RKO (cell line): ENCODE results near the gene PSMB2.
"Not testable (repeated sequence)": the region's sequence is repeated elsewhere in the genome, so short reads cannot be mapped to it uniquely, and the experiment has no call there.

Source experiments
- DNase-seq: peaks from one replicate; pipeline ENCODE4 v3.0.0-alpha.2; 2016; ENCODE audit warnings: low spot score

Gene PSMB2

DNA sequence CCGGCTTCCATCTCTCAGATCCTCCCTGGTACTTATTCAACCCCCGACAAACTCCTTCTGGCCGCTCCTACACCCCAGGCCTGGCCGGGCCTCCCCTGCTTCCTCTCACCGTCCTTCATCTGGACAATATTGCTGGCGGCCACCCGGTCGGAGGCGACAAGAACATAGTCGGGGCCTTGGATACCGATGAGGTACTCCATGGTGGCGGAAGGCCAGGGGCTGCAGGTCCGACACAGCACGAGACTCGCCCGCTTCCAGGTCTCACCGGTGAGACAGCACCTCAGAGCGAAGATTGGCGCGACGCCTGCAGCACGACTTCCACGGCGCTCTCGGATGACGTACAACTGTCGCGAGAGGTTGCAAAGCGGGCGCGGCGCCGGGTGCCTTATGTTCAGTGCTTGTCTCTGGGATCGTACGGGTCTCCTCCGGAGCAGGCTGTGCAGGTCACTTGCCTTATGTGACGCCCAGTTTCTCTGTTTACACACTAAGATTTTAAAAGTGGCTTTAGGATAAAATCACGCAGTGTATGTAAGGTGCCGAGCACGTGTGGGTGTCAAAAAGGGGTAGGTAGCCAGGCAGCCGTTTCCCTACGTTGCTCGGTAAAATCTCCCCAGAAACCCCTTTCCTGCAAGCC lies at the start of gene PSMB2:
Gene PSMB2, minus strand, starts transcription at position 294 of the 634 bp plus-strand sequence. Its CDS starts 94 bp downstream, at position 200.
- peak; percentile 98 for DNase-seq

DNA sequence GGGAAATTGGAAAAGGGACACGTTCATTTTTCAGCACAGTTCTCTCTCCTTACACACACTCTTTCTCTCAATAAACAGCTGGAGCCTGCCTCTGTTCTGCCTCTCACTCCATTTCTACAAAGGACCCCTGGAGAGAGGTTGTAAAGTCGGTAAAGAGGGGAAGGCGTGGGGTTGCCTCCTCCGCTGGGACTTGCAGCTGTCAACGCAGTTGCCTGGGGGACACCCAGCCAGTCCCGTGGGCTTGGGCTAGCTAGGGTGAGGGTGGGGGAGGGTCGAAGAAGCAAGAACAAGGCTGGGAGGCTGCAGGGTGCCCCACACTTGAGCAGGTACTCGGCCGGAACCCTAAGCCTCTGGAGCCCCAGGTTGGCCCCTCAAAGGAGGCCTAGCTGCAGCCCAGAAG lies 49.8 kb upstream of the PSMB2 start:
- DNase-seq, result no peak

DNA sequence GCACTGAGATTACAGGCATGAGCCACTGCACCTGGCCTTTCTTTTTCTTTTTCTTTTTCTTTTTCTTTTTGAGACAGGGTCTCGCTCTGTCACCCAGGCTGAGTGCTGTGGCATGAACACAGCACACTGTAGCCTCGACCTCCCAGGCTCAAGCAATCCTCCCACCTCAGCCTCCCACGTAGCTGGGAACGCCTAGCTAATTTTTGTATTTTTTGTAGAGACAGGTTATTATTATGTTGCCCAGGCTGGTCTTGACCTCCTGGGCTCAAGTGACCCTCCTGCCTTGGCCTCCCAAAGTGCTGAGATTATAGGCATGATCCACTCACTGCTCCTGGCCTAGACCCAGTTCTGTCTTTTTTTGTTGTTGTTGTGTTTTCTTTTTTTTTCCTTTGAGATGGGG lies 48.8 kb upstream of the PSMB2 start:
- DNase-seq, result not testable (repeated sequence)

DNA sequence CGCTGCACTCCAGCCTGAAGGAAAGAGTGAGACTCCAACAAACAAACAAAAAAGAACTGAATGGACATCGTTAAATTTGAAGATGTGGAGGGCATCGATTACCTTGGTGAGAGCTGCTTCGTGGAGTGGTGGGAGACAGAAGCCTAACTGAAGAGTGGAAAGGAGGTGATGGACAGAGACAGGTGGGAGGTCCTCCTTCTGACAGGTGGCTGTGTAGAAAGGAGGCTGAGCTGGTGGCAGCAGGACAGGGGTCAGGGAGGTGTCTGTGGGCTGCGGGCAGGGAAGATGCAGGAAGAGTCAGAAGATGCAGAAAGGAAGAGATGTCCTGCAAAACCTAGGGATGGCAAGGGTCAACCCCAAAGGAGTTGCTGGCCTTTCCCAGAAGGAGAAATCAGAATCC lies 46.8 kb upstream of the PSMB2 start:
- DNase-seq, result no peak

DNA sequence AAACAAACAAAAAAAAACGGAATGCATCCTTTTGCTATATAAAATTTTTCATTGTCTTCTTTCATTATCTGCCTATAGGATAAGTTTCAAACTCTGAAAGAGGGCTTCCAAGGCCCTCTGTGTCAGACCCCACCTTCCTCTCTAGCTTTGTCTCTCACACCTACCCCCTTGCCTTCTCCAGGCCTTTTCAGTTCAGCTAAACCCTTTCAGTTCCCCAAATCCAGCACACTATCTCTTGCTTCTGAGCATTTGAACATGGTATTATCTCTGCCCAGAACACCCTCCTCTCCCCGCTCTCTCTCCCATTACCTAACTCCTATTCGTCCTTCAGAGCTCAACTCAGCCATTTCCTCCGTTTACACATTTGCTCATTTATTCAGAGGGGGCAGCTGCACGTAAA lies 41.7 kb upstream of the PSMB2 start:
- no peak for DNase-seq

DNA sequence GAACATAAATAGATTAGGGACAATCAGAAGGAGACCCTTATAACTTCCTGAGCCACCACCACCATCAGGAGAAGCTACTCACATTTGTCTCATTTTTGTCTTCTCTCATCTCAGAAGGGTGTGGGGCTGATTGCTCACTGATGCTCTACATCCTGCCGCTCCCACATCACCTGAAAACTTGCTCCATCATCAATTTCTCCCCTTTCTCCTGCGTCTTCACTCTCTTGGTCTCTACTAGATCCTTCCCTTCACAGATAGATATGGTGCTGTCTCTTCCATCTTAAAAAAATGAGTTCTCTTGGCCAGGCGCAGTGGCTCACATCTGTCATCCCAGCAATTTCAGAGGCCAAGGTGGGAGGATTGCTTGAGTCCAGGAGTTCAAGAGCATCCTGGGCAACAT lies 38.9 kb upstream of the PSMB2 start:
- DNase-seq, result no peak

DNA sequence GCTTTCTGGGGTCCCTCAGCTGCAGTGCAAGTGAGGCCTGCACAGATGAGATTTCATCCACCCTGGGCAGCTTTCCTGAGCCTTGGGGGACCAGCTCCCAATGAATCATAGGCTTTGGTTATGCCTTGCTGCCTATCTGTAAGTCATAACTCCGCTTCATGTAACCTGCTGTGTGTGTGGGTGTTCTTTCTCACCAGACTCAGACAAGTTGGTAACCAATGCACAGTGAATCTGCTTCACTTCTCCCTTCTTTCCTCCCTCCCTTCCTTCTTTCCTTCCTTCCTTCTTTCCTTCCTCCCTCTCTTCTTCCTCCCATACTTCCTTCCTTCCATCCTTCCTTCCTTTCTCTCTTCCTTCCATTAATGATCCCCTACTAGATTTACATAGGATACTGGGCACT lies 34.4 kb upstream of the PSMB2 start:
- peak; percentile 31 for DNase-seq

DNA sequence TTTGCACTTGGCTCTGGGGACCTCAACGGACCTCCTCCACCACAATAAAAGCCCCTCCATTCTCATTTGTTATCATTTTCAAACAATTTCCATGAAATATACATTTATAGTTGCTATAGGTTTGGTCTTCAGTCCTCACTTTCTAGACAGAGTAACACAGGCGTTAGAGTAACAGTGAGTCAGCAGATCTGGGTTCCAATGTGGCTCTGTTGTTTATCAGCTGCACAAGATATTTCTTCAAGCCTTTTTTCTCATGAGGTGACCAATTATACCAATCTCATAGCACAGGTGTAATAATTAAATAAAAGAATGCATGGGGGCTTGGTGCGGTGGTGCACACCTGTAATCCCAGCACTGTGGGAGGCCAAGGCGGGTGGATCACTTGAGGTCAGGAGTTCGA lies 32.8 kb upstream of the PSMB2 start:
- DNase-seq, result no peak

DNA sequence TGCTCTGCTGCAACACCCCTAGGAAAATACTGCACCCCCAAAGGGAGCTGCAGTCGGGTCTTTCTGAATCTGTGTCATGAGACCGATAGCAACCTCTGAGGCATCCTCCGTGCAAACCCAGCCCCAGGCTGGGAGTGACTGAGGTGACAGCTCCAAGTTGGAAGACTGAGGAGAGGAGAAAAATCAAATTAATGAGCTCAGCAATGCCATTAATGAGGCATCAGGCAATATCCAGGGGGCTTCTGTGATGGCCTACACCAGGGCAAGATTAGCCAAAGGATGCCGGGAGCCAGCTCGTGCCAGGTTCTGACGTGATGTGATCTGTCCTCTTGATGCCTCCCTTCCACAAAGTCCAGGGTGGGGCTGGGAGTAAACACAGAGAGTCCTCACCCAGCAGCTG lies 30.8 kb upstream of the PSMB2 start:
- no peak for DNase-seq

DNA sequence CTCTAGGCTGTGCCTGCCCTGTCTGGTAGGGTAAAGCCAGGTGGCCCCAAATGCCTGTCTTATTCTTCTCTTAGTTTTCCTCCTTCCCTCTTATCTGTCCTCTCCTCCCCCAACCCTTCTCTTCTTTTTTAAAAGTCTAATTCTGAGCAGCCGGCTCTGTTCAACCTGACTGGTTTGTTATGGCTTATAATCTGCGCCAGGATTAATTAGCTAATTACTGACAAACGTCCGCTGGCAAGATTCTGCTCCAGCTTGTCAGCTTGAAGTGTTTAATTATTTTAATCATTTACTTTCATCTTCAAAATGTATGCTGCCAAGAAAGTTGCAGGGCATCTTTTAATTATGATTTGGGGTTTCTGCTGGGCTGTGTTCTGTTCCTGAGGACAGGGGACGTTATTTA lies 27.2 kb upstream of the PSMB2 start:
- no peak for DNase-seq

DNA sequence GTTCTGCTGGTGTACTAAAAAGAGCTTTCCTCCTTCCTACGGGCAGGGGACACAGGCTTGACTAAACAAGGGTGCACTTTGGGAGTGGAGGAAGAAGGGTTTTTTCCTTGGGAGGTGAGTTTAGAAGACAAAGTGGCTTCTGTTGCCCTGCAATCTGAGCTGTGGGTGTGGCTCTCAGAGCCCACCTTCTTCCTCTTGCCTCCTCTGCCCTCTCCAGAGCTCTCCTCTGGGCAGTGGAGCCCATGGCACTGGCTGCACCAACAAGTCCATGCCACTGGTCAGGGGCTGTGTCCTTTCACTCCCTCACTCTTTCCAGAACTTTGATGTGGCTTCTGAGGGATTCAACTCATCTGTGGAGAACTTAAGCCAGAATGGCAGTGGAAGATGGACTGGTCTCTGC lies 25.6 kb upstream of the PSMB2 start:
- DNase-seq, result no peak

DNA sequence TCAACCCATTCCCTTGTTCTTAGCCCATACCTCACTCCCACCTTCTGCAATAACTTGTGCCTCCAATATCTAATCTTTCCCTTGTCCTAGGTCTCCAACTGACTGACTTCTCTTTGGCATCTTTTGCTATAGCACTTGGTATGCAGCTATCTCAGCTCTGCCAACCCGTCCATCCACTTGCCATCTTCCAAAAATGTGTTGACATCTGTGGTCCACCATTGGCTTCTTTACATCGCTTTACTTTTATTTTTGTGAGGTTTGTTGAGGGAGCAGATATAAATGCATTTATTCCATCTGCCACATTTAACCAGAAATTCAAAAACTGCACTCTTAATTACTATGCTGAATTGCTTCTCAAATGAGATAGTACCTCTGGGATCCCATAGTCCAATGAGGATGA lies 24.9 kb upstream of the PSMB2 start:
- DNase-seq, result no peak

DNA sequence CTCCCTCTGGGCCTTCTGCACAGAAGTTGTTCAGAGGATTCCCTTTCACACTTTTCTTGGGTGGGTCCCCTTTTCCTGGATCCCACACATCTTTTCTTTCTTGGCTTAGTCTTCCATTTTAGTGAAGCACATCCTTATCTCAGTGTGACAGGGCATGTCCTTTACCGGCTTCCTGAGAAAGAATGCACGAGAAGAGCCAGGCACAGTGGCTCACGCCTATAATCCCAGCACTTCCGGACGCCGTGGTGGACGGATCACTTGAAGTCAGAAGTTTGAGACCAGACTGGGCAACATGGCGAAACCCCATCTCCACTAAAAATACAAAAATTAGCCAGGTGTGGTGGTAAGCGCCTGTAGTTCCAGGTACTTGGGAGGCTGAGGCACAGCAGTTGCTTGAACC lies 22.1 kb upstream of the PSMB2 start:
- DNase-seq, result no peak

DNA sequence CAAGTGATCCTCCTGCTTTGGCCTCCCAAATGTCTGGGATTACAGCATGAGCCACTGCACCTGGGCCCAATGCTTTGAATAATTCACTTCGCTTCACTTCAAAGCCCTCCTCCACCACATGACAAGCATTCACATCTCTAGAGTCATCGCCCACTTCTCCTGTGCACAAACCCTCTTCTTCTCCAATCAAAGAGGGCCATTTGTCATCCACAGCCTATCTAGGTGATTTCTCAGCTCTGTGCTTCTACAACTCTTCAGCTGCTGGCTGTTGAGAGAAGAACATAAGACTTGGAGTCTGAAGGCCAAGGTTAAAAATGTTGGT lies 20.1 kb upstream of the PSMB2 start:
- no peak for DNase-seq

DNA sequence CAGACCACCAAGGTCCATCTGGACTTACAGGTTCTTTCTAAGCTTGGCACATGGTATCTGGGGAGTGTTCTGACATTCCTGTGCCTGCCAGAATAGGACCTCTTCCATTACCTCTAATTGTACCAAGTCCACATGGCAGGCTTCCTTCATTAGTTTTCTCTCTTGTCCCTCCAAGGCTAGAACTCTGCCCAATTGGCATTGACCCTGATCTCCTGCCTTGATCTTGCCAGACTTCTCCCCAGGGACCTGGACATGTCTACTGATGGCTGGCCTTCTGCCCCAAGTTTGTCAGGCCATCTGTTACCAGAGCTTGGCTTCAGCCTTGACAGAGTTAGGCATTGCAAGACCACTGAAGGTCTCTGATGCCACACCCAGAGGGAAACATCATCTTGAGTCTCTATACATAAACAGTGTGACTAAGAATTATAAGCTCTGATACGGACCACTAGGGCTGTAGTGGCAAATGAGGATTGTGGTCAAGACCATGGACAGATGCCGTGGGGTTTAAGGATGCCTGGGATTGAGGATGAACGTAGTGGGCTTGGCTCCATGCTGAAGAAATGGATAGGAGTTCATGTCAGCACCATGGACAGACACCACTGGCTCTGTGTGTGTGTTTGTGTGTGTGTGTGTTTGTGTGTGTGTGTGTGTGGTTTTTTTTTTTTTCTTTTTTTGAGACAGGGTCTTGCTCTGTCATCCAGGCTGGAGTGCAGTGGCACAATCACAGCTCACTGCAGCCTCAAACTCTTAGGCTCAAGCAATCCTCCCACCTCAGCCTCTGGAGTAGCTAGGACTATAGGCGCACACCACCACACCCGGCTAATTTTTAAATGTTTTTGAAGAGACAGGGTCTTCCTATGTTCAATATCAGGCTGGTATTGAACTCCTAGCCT lies 19.5 kb upstream of the PSMB2 start:
- DNase-seq, result peak; percentile 40

DNA sequence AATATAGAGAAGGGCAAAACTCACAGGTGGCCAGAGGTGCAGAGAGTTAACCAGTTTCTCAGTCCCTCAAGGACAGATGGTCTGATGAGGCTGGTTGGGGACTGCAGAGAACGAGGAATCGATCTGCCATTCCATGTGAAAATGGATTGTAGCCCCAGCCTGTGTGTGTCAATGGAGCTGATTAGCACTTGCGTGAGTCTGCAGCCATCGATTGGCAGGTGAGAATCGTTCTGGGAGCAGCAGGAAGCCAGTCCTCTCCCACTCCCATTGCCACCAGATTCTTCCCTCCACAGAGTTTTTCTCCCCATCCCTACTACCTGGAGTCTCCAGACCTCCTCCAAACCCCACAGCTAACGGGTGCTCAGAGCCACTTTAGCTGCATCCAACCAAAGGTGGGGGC lies 18.3 kb upstream of the PSMB2 start:
- no peak for DNase-seq

DNA sequence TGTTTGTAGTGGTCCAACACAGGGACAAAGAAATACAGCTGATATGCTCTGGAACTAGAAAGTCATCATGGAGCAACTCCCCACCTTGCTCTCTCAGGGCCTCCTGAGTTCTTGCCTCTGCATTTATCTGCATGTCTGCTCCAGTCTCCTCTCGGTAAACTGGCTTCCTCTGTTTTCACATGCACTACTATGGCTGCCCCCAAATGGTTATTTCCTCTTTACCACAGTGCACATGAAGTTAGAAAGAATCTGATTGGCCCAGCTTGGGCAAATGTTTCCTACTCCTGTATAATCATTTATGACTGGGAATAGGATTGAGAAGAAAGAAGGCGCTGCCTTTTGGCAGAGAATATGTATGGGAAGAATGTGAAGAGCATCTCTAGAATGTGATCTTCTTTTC lies 16.5 kb upstream of the PSMB2 start:
- no peak for DNase-seq

DNA sequence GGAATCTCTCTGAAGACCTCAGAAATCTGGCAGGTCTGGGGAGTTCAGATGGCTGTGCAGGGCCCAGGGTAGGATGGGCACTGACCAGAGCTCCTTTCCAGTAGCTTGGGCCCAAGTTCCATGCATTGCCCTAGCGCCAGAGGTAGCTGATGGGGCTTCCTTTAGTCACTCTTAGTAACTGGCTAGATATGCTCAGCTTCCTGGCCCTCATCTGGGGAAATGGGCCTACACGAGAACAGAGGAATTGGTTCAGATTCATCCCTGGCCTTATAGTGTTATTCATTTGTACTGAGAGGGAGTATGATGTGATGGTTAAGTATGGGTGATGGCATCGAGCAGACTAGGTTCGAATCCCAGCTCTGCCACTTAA lies 15.5 kb upstream of the PSMB2 start:
- DNase-seq, result no peak

DNA sequence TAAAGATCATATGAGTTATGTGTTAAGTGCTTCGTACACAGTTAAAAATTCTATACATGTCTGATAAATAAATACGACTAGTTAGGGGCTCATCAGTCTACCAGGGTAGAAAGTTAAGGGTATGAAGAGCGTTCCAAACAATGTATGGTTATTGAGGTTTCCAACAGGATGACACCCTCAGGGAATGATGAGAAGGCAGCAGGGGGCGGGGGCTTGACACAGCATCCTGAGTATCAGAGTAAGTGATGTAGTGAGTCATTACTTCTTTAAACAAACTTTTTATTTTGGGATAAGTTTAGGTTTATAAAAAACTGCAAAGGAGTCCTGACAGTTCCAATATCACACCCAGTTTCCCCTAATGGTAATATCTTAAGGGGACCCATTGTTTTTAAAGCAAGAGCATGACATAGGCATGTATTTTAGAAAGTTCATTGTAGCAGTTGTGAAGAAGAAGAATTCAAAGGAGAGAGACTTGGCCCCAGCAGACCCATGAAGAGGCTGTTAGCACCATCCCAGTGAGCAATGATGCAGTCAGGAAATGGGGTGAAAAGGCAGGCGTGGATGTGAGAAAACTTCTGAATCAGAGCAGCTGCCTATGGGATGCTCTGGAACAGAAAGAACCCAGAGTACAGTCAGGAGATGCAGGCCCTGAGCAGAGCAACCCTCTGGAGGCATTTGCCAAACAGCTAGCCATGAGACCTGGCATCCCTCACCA lies 15.0 kb upstream of the PSMB2 start:
- DNase-seq, result peak; percentile 20

DNA sequence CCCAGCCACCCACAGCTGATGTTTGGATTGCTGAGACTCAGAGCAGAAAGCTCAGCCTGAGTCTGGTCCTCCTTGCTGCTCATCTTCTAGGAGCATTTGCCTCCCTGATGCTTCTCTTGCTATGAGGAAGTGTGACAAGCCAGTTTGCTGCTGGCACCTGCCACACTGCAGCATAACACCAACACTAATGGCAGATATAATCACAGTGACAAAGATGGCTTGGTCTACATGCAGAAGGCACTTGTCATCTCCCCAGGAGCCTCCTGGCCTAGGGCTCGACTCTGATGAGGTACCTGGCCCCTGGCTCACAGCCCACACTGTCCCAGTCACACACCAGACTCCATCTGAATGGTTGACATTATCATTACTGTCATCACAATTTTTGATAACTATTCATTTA lies 13.9 kb upstream of the PSMB2 start:
- DNase-seq, result no peak

DNA sequence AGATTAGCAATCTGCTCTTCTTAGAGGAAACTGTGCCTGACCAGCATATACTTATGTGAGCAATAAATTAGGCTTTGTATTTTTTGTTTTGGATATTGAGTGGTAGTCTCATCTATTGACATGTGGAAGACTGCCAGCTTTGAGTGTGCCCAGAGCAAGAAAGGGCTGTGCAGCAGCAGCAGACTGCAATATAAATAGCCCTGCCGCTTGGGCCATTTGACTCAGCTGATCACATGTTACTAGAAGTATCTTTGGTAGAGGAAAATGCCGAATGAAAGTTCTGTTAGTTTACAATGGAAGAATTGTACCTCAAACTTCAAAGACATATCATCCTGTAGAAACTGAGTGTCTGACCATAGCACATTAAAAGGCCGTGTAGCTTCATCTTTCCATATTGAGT lies 9.1 kb upstream of the PSMB2 start:
- no peak for DNase-seq

DNA sequence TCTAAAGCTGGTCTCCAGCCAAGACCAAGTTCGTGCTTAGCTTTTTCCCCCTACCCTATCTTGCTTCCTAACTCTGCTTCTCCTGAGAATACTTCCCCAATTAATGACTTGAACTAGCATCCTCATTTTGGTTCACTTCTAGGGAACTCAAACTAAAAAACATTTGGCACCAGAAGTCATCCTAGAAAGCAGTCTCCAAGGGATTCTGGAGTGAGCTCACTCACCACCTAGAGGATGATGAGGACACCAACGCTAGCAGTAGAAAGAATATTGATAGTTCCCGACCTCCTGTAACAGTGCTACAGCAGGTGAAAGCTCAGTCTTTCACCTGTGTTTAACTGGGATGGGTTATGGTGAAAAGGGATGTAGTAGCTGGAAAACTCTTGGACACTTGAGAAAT lies 4.7 kb upstream of the PSMB2 start:
- peak; percentile 19 for DNase-seq

DNA sequence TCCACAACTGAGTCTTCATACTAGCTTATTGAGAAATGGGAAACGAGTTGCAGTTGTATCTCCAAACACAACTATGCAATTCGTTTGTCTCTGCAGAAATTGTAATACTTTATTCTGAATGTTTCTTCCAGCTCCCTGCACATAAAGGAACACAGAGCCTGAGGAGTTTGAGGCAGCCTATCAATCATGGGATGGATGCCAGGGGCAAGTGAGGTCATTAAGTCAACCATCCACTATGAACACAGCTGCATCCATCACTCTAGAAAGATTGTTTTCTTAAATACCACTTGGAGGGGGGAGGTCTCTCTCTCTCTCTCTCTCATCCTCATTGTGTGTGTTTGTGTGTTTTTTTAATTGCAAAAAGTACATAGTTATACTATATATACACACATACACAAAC lies 2.9 kb upstream of the PSMB2 start:
- DNase-seq, result peak; percentile 16
